Cardiac muscle cell (in vitro differentiated cells and primary cell): ENCODE data around the gene RPS6KB1. TPM values are rescaled to one million over a fixed set of nuclear protein-coding genes. Genes with fewer than 3 reads are reported as not detected.
A peak's percentile ranks its signal among the peaks of the same experiment; 100 is the strongest.
"Not testable (repeated sequence)": the region's sequence is repeated elsewhere in the genome, so short reads cannot be mapped to it uniquely, and the experiment has no call there.

Experiments
- DNase-seq, 2 donors: peaks; one replicate each; pipeline versions ENCODE4 v3.0.0 to v3.0.0-alpha.2; 2010 to 2017; ENCODE audit warnings: low read depth in 1 of 2, low spot score in 1 of 2
- H3K27ac ChIP-seq: fragments of 200-600 bp; sonication (generic); 2 replicates; pipeline ENCODE4 v1.5.1; 2016
- H3K27me3 ChIP-seq: fragments of 200-600 bp; sonication (generic); 2 replicates; pipeline ENCODE4 v1.6.0; 2016; ENCODE audit warnings: control low read depth
- H3K36me3 ChIP-seq: fragments of 200-600 bp; sonication (generic); 2 replicates; pipeline ENCODE4 v1.5.1; 2016; ENCODE audit warnings: control low read depth
- H3K4me1 ChIP-seq: fragments of 200-600 bp; sonication (generic); 2 replicates; pipeline ENCODE4 v1.8.1; 2017; ENCODE audit warnings: low read depth, mild to moderate bottlenecking, mixed run types
- H3K4me3 ChIP-seq: fragments of 200-600 bp; sonication (generic); 2 replicates; pipeline ENCODE4 v1.5.1; 2016; ENCODE audit warnings: mild to moderate bottlenecking
- H3K9me3 ChIP-seq: fragments of 200-600 bp; sonication (generic); 2 replicates; pipeline ENCODE4 v1.5.1; 2017; ENCODE audit warnings: low read depth, mild to moderate bottlenecking, control low read depth
- polyA plus RNA-seq: library from polyadenylated mRNA; unstranded; fragments of >200 nt; fragmentation: Nextera tagmentation; extraction: Ambion mirVana; gene quantifications from 2 replicates; pipeline ENCODE4 v1.2.1, GENCODE V29; 2016
- total RNA-seq: library from RNA; depleted of rRNA; stranded (reverse); fragments of >200 nt; gene quantifications from 2 replicates; pipeline ENCODE4 v1.2.3, GENCODE V29; 2016
- TF ChIP-seq, protein P1 (sequence below): IDR thresholded peaks from 2 replicates; pipeline ENCODE4 v1.5.1; 2012; ENCODE audit warnings: low read depth, mild to moderate bottlenecking, low read length

Gene RPS6KB1
- total and polyA plus RNA-seq, 2 experiments from 2014 or later: 19.2 to 103 TPM

DNA sequence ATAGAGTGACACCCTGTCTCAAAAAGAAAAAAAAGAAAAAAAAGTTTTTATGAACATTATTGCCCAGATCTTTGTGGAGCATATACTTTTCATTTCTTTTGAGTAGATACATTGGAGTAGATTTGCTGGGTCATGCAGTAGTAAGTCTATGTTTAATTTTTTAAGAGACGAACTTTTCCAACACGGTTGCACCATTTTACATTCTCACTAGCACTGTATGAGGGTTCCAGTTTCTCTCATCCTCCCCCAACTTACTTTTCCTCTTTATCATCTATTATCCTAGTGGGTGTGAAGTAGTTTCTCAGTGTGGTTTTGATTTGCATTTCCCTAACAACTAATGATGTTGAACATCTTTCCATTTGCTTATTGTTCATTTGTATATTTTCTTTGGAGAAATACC, 10.5 kb downstream of the RPS6KB1 start:
- Histone ChIP-seq H3K27me3 (no peaks in the 10 kb centered on the region), H3K36me3 (no peaks in the 10 kb centered on the region), H3K4me3 (no peak overlapping the region), H3K9me3 (no peaks in the 10 kb centered on the region), H3K27ac (no peak overlapping the region), H3K4me1 (no peaks in the 10 kb centered on the region)
- TF ChIP-seq, protein P1, sequence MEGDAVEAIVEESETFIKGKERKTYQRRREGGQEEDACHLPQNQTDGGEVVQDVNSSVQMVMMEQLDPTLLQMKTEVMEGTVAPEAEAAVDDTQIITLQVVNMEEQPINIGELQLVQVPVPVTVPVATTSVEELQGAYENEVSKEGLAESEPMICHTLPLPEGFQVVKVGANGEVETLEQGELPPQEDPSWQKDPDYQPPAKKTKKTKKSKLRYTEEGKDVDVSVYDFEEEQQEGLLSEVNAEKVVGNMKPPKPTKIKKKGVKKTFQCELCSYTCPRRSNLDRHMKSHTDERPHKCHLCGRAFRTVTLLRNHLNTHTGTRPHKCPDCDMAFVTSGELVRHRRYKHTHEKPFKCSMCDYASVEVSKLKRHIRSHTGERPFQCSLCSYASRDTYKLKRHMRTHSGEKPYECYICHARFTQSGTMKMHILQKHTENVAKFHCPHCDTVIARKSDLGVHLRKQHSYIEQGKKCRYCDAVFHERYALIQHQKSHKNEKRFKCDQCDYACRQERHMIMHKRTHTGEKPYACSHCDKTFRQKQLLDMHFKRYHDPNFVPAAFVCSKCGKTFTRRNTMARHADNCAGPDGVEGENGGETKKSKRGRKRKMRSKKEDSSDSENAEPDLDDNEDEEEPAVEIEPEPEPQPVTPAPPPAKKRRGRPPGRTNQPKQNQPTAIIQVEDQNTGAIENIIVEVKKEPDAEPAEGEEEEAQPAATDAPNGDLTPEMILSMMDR: no peak
- DNase-seq: no peak

DNA sequence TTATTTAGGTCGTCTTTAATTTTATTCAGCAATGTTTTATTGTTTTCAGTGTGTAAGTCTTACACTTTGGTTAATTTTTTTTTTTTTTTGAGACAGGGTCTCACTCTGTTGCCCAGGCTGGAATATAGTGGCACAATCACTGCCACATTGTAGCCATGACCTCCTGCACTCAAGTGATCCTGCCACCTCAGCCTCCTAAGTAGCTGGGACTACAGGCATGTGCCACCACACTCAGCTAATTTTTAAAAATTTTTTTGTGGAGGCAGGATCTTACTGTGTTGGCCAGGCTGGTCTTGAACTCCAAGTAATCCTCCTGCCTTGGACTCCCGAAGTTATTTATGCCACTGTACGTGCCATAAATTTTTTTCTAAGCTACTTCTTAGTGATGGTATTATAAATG, 14.5 kb downstream of the RPS6KB1 start:
- TF ChIP-seq, protein P1: no peak
- no peaks in the 10 kb centered on the region for H3K27me3 ChIP-seq
- H3K4me3 ChIP-seq: no peak overlapping the region
- H3K27ac ChIP-seq: no peak overlapping the region
- H3K36me3 ChIP-seq: peaks cover 4% of the 10 kb centered on the region
- DNase-seq: no peak
- H3K9me3 ChIP-seq: no peaks in the 10 kb centered on the region
- H3K4me1 ChIP-seq: no peaks in the 10 kb centered on the region

DNA sequence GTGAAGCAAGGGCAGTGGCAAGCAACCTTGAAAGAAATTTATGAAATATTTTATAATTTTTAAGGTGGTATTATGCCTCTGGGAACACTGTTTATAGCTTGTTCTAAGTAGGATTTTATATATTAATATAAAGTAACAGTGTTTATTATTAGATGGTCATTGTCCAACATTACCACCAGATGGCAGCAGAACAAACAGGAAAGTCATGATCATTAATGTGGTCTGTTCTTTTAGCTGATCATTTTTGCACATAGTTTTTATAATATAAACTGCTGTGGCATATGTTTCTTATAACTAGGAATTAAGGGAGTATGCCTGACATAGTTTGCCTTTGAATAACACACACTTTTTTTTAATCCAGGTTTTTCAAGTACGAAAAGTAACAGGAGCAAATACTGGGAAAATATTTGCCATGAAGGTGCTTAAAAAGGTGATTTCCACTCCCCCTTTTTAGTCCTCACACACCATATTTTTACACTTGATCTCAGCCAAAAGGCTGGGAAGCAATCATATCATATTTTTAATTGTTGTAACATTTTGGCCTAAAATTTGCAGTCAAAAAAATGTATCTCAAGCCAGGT, 21.4 kb downstream of the RPS6KB1 start:
- Histone ChIP-seq H3K4me1 (no peaks in the 10 kb centered on the region), H3K27me3 (no peaks in the 10 kb centered on the region), H3K27ac (no peak overlapping the region), H3K9me3 (no peaks in the 10 kb centered on the region), H3K4me3 (no peak overlapping the region), H3K36me3 (peaks cover 28% of the 10 kb centered on the region)
- TF ChIP-seq, protein P1: peak; percentile 49
- DNase-seq: peak; percentile 54 to 63

DNA sequence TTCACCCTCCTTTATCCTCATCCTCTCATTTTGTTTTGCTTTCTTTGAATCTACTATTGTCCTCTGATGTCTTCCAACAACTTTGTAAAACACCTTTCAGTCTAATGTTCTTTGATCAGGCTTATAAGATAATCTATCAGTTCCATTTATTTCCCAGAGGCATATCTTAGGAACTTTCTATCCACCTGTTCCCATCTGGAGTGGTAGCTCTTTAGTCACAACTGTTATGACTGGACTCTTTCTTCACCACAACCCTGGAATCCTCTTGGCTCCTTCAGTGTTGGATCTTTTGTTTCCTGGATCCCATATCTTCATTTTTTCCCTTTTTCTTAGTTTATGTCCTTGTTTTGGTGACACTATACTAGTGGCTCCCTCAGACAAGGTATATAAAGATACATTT, 23.5 kb downstream of the RPS6KB1 start:
- no peak for DNase-seq
- Histone ChIP-seq H3K36me3 (peaks cover 25% of the 10 kb centered on the region), H3K9me3 (no peaks in the 10 kb centered on the region), H3K4me1 (no peaks in the 10 kb centered on the region), H3K27me3 (no peaks in the 10 kb centered on the region), H3K4me3 (no peak overlapping the region), H3K27ac (no peak overlapping the region)
- TF ChIP-seq, protein P1: no peak

DNA sequence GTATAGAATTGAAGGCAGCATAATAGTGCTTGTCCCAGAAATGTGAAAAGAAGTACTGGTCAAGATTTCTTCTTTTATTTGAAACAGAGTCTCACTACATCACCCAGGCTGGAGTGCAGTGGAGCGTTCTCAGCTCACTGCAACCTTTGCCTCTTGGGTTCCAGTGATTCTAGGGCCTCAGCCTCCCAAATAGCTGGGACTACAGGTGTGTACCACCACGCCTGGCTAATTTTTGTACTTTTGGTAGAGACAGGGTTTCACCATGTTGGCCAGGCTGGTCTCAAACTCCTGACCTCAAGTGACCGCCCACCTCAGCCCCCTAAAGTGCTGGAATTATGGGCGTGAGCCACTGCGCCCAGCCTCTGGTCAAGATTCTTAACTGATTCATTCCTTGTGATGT, 27.7 kb downstream of the RPS6KB1 start:
- not testable (repeated sequence) for H3K9me3 ChIP-seq, DNase-seq, H3K4me3 ChIP-seq, H3K4me1 ChIP-seq, H3K27me3 ChIP-seq, H3K27ac ChIP-seq
- H3K36me3 ChIP-seq: peaks cover 13% of the 10 kb centered on the region

DNA sequence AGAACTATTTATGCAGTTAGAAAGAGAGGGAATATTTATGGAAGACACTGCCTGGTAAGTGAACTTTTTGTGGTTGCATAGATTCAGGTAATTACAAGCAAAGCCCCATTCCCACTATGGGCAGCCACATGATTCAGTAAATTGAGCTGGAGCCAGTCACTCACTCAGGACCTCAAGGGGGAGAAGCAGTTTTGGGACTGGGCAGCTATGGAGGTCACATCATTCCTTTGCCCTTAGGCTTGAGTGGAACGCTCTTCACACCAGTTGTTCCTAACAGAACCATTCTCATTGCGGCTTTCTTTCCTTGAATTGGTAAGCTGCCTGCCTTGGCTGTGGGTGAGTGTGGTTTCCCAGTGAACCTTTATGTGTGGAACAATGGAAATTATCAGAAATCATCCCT, 37.2 kb downstream of the RPS6KB1 start:
- not testable (repeated sequence) for H3K9me3 ChIP-seq, H3K27me3 ChIP-seq, H3K27ac ChIP-seq, H3K4me1 ChIP-seq, DNase-seq, H3K4me3 ChIP-seq
- peaks cover 49% of the 10 kb centered on the region for H3K36me3 ChIP-seq

DNA sequence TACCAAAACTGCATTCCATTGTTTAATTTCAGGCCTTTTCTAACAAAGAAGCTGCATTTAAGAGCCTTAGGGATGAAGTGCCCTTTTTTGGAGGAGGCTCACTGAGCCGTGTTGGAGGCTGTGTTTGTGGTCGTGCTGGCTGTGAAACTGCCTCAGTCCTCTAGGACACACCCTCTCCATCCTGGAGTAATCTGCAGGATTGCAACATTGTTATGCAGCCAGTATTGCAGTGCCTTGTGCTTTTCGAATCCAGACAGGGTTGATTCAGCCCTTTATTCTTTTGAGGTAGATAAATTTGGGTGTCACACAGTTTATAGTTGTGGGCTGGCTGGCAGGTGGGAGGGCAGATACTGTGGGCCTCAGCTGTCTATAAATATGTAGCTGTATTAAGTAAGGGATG, 37.8 kb downstream of the RPS6KB1 start:
- not testable (repeated sequence) for H3K4me1 ChIP-seq, H3K4me3 ChIP-seq, H3K27me3 ChIP-seq, H3K27ac ChIP-seq, H3K9me3 ChIP-seq
- DNase-seq: peak in 1 of 2 donors; percentile 83
- H3K36me3 ChIP-seq: peaks cover 53% of the 10 kb centered on the region

DNA sequence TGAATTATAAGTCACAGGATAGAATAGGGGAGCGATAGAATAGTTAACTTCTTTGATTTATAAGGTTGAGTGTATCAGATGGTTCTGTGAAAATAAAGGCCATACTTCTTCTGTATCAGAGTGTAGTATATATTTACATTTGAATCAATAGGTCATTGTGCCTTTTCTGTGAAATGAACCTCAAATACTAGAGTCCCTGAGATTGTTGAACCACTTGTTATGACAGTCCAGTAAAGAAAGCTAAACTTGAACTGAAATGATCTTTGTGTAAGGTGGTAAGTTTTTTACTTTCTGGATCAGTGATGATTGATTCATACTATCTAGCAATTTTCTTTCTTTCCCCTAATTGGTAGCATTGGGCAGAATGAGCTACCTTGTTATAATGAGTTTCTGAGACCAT, 40.4 kb downstream of the RPS6KB1 start:
- not testable (repeated sequence) for H3K27me3 ChIP-seq, H3K4me1 ChIP-seq, H3K4me3 ChIP-seq, H3K27ac ChIP-seq, DNase-seq, H3K9me3 ChIP-seq
- H3K36me3 ChIP-seq: peaks cover 59% of the 10 kb centered on the region

DNA sequence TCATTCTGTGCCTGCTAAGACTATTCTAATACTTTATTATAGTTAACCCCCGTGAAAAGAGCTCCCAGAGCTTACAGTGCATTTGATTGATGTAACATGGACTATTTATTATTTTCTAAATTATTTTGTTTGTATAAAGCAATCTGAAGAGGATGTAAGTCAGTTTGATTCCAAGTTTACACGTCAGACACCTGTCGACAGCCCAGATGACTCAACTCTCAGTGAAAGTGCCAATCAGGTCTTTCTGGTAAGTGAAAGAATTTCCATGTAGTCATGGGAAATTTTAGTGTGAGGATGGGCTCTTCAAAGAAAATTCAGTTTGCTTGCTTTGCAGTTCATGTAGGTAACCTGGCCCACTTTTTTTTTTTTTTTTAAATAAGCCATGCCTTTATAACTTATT, 47.8 kb downstream of the RPS6KB1 start:
- H3K36me3 ChIP-seq: peaks cover 25% of the 10 kb centered on the region
- H3K9me3 ChIP-seq, H3K4me3 ChIP-seq, H3K27me3 ChIP-seq, H3K27ac ChIP-seq, DNase-seq, H3K4me1 ChIP-seq: not testable (repeated sequence)
